ENCODE results near the gene RCC2. TPM values are rescaled to one million over a fixed set of nuclear protein-coding genes. Genes with fewer than 3 reads are reported as not detected.

The RCC2 gene
- 33.9 and 39.6 TPM in 2 replicates for total RNA-seq

DNA sequence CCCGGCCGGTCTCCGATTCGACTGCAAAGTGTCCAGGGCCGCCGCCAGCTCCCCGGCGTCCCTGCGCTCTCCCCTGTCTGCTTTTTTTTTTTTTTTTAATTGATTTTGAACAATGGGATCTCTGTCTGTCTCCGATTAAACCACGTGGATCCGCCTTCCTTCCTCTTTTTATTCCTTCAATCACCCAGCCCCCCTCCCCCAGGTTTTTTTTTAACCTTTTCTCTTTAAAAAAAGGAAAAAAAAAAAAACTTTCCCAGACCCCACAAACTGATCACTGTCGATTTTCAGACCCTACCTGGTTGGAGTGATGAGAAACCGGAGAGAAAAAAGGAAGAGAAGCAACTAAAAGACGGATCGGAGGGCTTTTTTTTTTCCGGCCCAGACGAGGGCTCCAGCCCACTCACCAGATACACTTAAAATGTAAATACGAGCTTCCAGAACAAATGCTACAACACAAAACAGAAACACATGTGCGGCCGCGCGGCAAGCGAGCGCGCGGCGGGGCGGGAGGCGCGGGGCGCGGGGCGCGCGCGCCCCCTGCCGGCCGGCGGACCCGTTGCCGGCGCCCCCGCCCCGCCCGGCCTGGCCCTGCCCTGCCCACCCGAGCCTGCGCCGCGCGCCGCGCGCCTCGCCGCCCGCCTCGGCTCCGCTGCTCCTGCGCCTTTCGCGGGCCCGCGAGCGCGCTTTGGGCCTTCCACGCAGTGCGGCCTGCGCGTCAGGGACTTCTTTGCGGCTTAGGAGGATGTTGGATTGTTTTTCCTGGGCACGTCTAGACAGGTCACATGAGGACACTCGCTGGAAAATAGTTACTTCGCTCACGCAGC, at the start of gene RCC2:
TSS of gene RCC2 (minus strand) at position 428 of the 824 bp plus-strand sequence. CDS start 1,163 bp downstream, outside the sequence.

DNA sequence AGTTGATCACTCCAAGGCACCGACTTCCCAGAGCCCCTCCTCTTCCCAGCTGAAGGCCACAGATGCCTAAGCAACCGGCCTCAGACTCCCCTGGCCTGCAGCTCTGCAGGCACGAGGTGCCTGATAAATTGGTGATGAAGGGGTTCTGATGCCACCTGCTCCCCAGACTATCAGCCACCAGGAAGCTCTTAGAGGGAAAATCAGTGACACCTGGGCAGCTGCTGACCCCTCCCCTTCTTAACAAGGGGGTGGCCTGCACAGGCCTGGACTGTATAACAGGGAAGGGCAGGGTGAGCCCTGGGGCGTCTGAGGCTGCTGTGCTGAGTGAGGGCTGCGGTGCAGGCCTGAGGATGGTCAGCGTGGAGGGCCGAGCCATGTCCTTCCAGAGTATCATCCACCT, 67.6 kb downstream of the RCC2 start, which contains the start of gene PADI6:
TSS of gene PADI6 (plus strand) at position 301 of the 400 bp plus-strand sequence. CDS start at position 351, 50 bp downstream.

Other genes with a start within 250 kb of the RCC2 start
- gene PADI1, start 234.5 kb downstream of the RCC2 start, total RNA-seq = 0.07 TPM in 2 replicates
- gene PADI3, start 190.6 kb downstream of the RCC2 start, total RNA-seq = not detected in 2 replicates
- not detected in 2 replicates for gene PADI4, start 131.5 kb downstream of the RCC2 start, total RNA-seq
- not detected in 2 replicates for gene PADI6, start 67.5 kb downstream of the RCC2 start, total RNA-seq
- gene ARHGEF10L, start 100.0 kb upstream of the RCC2 start, total RNA-seq = 41.0 and 53.4 TPM in 2 replicates